GM19240 (cell line): ENCODE data around the gene CARD18.
"Not testable (repeated sequence)": the region's sequence is repeated elsewhere in the genome, so short reads cannot be mapped to it uniquely, and the experiment has no call there.

Experiments
- DNase-seq: peaks from one replicate; pipeline ENCODE4 v3.0.0; 2011; ENCODE audit warnings: low spot score; ENCODE audit not compliant: insufficient read length

CARD18 gene

GRCh38 chr11:105135883-105136282 lies 3.7 kb downstream of the CARD18 start:
- DNase-seq = no peak

- DNase-seq = no peak
Measured at GRCh38 chr11:105132716-105133511, 6.7 kb downstream of the CARD18 start.

- no peak for DNase-seq
Measured at GRCh38 chr11:105130189-105130813, 9.3 kb downstream of the CARD18 start.

- DNase-seq = no peak
Measured at GRCh38 chr11:105124756-105125155, 14.8 kb downstream of the CARD18 start.

GRCh38 chr11:105111145-105111944 lies 28.2 kb downstream of the CARD18 start:
- DNase-seq = no peak

GRCh38 chr11:105110688-105111030 lies 28.9 kb downstream of the CARD18 start:
- DNase-seq = no peak

GRCh38 chr11:105109855-105110687 lies 29.5 kb downstream of the CARD18 start:
- no peak for DNase-seq

- no peak for DNase-seq
Measured at GRCh38 chr11:105109321-105109720, 30.2 kb downstream of the CARD18 start.

- no peak for DNase-seq
Measured at GRCh38 chr11:105108247-105108646, 31.3 kb downstream of the CARD18 start.

- not testable (repeated sequence) for DNase-seq
Measured at GRCh38 chr11:105107226-105107825, 32.2 kb downstream of the CARD18 start.

- DNase-seq = no peak
Measured at GRCh38 chr11:105106140-105106539, 33.4 kb downstream of the CARD18 start.

GRCh38 chr11:105104292-105104691 lies 35.3 kb downstream of the CARD18 start:
- no peak for DNase-seq

- DNase-seq = no peak
Measured at GRCh38 chr11:105103336-105103735, 36.2 kb downstream of the CARD18 start.

GRCh38 chr11:105102079-105102581 lies 37.4 kb downstream of the CARD18 start:
- not testable (repeated sequence) for DNase-seq

GRCh38 chr11:105100981-105101630 lies 38.5 kb downstream of the CARD18 start:
- DNase-seq = no peak

GRCh38 chr11:105100206-105100605 lies 39.4 kb downstream of the CARD18 start:
- DNase-seq = no peak

- DNase-seq = not testable (repeated sequence)
Measured at GRCh38 chr11:105099594-105099993, 40.0 kb downstream of the CARD18 start.

GRCh38 chr11:105092256-105093239 lies 47.0 kb downstream of the CARD18 start:
- DNase-seq = no peak
